Endodermal cell (in vitro differentiated cells): Measurements from ENCODE around the gene APOC3. TPM values are rescaled to one million over a fixed set of nuclear protein-coding genes. Genes with fewer than 3 reads are reported as not detected.

Experiments
- DNase-seq: peaks from one replicate; pipeline ENCODE4 v3.0.0-alpha.2; 2017
- H3K27ac ChIP-seq: 2 replicates; pipeline ENCODE4 v1.5.1; 2013; ENCODE audit warnings: mild to moderate bottlenecking, low read depth, low read length, moderate library complexity
- H3K27me3 ChIP-seq: 2 replicates; pipeline ENCODE4 v1.6.1; 2013; ENCODE audit warnings: mild to moderate bottlenecking, low read length, moderate library complexity; ENCODE audit not compliant: insufficient read depth, control insufficient read depth, poor library complexity, severe bottlenecking
- H3K36me3 ChIP-seq: 2 replicates; pipeline ENCODE4 v1.7.0; 2013; ENCODE audit warnings: mild to moderate bottlenecking, low read length, moderate library complexity; ENCODE audit not compliant: control insufficient read depth, insufficient read depth
- H3K4me1 ChIP-seq: one replicate; pipeline ENCODE4 v1.7.0; 2013; ENCODE audit warnings: low read length; ENCODE audit not compliant: control insufficient read depth, insufficient read depth
- H3K4me3 ChIP-seq: 2 replicates; pipeline ENCODE4 v1.5.1; 2013; ENCODE audit warnings: mild to moderate bottlenecking, low read length, moderate library complexity
- H3K9ac ChIP-seq: 2 replicates; pipeline ENCODE4 v1.6.1; 2013; ENCODE audit warnings: mild to moderate bottlenecking, low read length, moderate library complexity; ENCODE audit not compliant: poor library complexity, severe bottlenecking; ENCODE audit errors: extremely low read depth
- H3K9me3 ChIP-seq: 2 replicates; pipeline ENCODE4 v1.6.1; 2013; ENCODE audit warnings: mild to moderate bottlenecking, low read length, moderate library complexity; ENCODE audit not compliant: control insufficient read depth
- H3K27ac Mint-ChIP-seq: 2 replicates; pipeline ENCODE4 v1.8.0; 2020; ENCODE audit warnings: mixed read lengths
- H3K27me3 Mint-ChIP-seq: 2 replicates; pipeline ENCODE4 v1.8.0; 2021; ENCODE audit warnings: mild to moderate bottlenecking, mixed read lengths; ENCODE audit not compliant: insufficient read depth
- H3K36me3 Mint-ChIP-seq: 2 replicates; pipeline ENCODE4 v1.8.0; 2020; ENCODE audit warnings: low read depth, mixed read lengths
- H3K4me1 Mint-ChIP-seq: 2 replicates; pipeline ENCODE4 v1.8.0; 2020; ENCODE audit warnings: mixed read lengths
- H3K4me3 Mint-ChIP-seq: 2 replicates; pipeline ENCODE4 v1.8.0; 2020; ENCODE audit warnings: mild to moderate bottlenecking, moderate library complexity, mixed read lengths
- H3K9me3 Mint-ChIP-seq: 2 replicates; pipeline ENCODE4 v1.8.0; 2020; ENCODE audit warnings: mild to moderate bottlenecking, mixed read lengths
- WGBS, 2 experiments: methylation state at CpG; one replicate each; pipeline versions ENCODE4 v1.1.5 to v1.1.7; 2013; ENCODE audit warnings: missing lambda C conversion rate in 2 of 2, mixed read lengths in 1 of 2; ENCODE audit not compliant: insufficient coverage in 1 of 2, insufficient read length in 1 of 2; 5-methylcytosine and 5-hydroxymethylcytosine counted together
- total RNA-seq, 2 donors: library from RNA; stranded (reverse); fragmentation: NEBNext Ultra II Directional in 1 of 2; extraction: Animal tissue kit (Norgen Biotek cat#: 25700) in 1 of 2; gene quantifications; 2 replicates in 1 of 2; 3 replicates in 1 of 2; pipeline ENCODE4 v1.2.1, GENCODE V29; 2021
- TF ChIP-seq, protein P1 (sequence below): fragments of 200-600 bp; sonication (generic); conservative IDR thresholded peaks from 2 replicates; pipeline ENCODE4 v1.5.0; 2021; ENCODE audit warnings: antibody characterized with exemption, mild to moderate bottlenecking

APOC3 gene
- total RNA-seq, 2 donors from 2014 or later, result not detected

DNA sequence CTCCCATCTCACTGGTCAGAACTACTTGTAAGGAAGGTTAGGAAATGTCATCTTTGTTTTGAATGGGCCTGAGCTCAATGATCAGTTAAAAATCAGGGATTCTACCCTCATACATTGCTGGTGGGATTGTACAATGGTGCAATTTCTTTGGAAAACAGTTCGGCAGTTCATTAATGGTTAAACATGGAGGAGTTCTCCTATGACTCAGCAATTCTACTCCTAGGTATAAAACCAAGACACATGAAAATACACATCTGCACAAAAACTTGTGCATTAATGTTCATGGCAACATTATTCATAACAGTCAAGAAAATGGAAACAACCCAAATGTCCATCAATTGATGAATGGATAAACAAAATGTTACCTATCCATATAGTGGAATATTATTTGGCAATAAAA is 33.2 kb upstream of the APOC3 start:
- Histone ChIP-seq H3K4me3 (no peak overlapping the region), H3K36me3 (no peaks in the 10 kb centered on the region), H3K27ac (no peak overlapping the region), H3K9ac (no peak overlapping the region), H3K27me3 (no peaks in the 10 kb centered on the region), H3K4me1 (no peaks in the 10 kb centered on the region), H3K9me3 (no peaks in the 10 kb centered on the region)
- Mint-ChIP-seq H3K4me1 (peaks cover 5% of the 10 kb centered on the region), H3K27ac (no peak overlapping the region), H3K27me3 (peaks cover 2% of the 10 kb centered on the region), H3K36me3 (no peaks in the 10 kb centered on the region), H3K4me3 (no peak overlapping the region), H3K9me3 (no peaks in the 10 kb centered on the region)
- TF ChIP-seq, protein P1, sequence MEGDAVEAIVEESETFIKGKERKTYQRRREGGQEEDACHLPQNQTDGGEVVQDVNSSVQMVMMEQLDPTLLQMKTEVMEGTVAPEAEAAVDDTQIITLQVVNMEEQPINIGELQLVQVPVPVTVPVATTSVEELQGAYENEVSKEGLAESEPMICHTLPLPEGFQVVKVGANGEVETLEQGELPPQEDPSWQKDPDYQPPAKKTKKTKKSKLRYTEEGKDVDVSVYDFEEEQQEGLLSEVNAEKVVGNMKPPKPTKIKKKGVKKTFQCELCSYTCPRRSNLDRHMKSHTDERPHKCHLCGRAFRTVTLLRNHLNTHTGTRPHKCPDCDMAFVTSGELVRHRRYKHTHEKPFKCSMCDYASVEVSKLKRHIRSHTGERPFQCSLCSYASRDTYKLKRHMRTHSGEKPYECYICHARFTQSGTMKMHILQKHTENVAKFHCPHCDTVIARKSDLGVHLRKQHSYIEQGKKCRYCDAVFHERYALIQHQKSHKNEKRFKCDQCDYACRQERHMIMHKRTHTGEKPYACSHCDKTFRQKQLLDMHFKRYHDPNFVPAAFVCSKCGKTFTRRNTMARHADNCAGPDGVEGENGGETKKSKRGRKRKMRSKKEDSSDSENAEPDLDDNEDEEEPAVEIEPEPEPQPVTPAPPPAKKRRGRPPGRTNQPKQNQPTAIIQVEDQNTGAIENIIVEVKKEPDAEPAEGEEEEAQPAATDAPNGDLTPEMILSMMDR, result no peak
- 100% methylated on average over 1 of the region's 1 CpG; no CpG with 5 or more reads in 1 of the 2 experiments for WGBS, 2 experiments
- no peak for DNase-seq

GRCh38 chr11:116797816-116798215 is 31.9 kb upstream of the APOC3 start:
- Mint-ChIP-seq H3K4me3 (no peak overlapping the region), H3K4me1 (peaks cover 2% of the 10 kb centered on the region), H3K9me3 (no peaks in the 10 kb centered on the region), H3K36me3 (no peaks in the 10 kb centered on the region), H3K27me3 (peaks cover 3% of the 10 kb centered on the region), H3K27ac (no peak overlapping the region)
- no peaks in the 10 kb centered on the region for H3K4me1 ChIP-seq
- 90 to 95% methylated on average over 2 to 5 of the region's 5 CpGs for WGBS, 2 experiments
- no peak overlapping the region for H3K9ac ChIP-seq
- no peak overlapping the region for H3K4me3 ChIP-seq
- H3K9me3 ChIP-seq, result no peaks in the 10 kb centered on the region
- H3K27me3 ChIP-seq, result no peaks in the 10 kb centered on the region
- no peak overlapping the region for H3K27ac ChIP-seq
- DNase-seq, result no peak
- TF ChIP-seq, protein P1, result no peak
- H3K36me3 ChIP-seq, result no peaks in the 10 kb centered on the region

DNA sequence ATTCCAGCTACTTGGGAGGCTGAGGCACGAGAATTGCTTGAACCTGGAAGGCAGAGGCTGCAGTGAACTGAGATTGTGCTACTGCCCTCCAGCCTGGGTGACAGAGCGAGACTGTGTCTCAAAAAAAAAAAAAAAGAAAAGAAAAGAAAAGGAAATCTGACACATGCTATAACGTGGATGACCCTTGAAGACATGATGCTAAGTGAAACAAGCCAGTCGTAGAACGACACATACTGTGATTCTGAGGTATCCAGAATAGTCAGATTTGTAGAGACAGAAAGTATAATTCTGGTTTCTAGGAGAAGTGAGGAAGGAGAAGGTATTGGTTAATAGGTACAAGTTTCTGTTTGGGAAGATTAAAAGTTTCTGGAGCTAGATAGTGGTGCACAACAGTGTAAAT is 31.3 kb upstream of the APOC3 start:
- Mint-ChIP-seq H3K36me3 (no peaks in the 10 kb centered on the region), H3K4me1 (no peaks in the 10 kb centered on the region), H3K4me3 (no peak overlapping the region), H3K27ac (no peak overlapping the region), H3K9me3 (no peaks in the 10 kb centered on the region), H3K27me3 (peaks cover 3% of the 10 kb centered on the region)
- Histone ChIP-seq H3K9ac (no peak overlapping the region), H3K36me3 (no peaks in the 10 kb centered on the region), H3K9me3 (no peaks in the 10 kb centered on the region), H3K4me3 (no peak overlapping the region), H3K4me1 (no peaks in the 10 kb centered on the region), H3K27ac (no peak overlapping the region), H3K27me3 (no peaks in the 10 kb centered on the region)
- WGBS, 2 experiments, result 93% methylated on average over 5 of the region's 5 CpGs
- no peak for DNase-seq
- TF ChIP-seq, protein P1, result no peak
